Measurements from ENCODE around the gene STX2.
A peak's percentile ranks its signal among the peaks of the same experiment; 100 is the strongest.

STX2 gene

GRCh38 chr12:130747867-130748740, 90.9 kb downstream of the STX2 start:
- peak; percentile 90 for TF ChIP-seq CTCF (IDR thresholded peaks at IDR 0.05; ENCODE audit: low read depth, low read length, missing control alignments)
- H3K4me3 ChIP-seq (ENCODE audit: low read depth, low read length): no peak overlapping the region
- in situ Hi-C loops (cut with HindIII; ENCODE audit: low sequenced_read_pairs): no loop called here
- peak; percentile 27 for DNase-seq (ENCODE audit: low read depth)

- no peak for TF ChIP-seq CTCF (IDR thresholded peaks at IDR 0.05; ENCODE audit: low read depth, low read length, missing control alignments)
- in situ Hi-C loops (cut with HindIII; ENCODE audit: low sequenced_read_pairs): no loop called here
- DNase-seq (ENCODE audit: low read depth): no peak
- no peak overlapping the region for H3K4me3 ChIP-seq (ENCODE audit: low read depth, low read length)
Observed at GRCh38 chr12:130746546-130746945, 92.5 kb downstream of the STX2 start.

GRCh38 chr12:130745921-130746320, 93.1 kb downstream of the STX2 start:
- TF ChIP-seq CTCF (IDR thresholded peaks at IDR 0.05; ENCODE audit: low read depth, low read length, missing control alignments): no peak
- in situ Hi-C loops (cut with HindIII; ENCODE audit: low sequenced_read_pairs): no loop called here
- DNase-seq (ENCODE audit: low read depth): no peak
- H3K4me3 ChIP-seq (ENCODE audit: low read depth, low read length): no peak overlapping the region

- no peak for DNase-seq (ENCODE audit: low read depth)
- in situ Hi-C loops (cut with HindIII; ENCODE audit: low sequenced_read_pairs): no loop called here
- no peak for TF ChIP-seq CTCF (IDR thresholded peaks at IDR 0.05; ENCODE audit: low read depth, low read length, missing control alignments)
- H3K4me3 ChIP-seq (ENCODE audit: low read depth, low read length): no peak overlapping the region
Observed at GRCh38 chr12:130744274-130744673, 94.8 kb downstream of the STX2 start.

- no peak for DNase-seq (ENCODE audit: low read depth)
- no peak for TF ChIP-seq CTCF (IDR thresholded peaks at IDR 0.05; ENCODE audit: low read depth, low read length, missing control alignments)
- no peak overlapping the region for H3K4me3 ChIP-seq (ENCODE audit: low read depth, low read length)
- in situ Hi-C loops (cut with HindIII; ENCODE audit: low sequenced_read_pairs): no loop called here
Observed at GRCh38 chr12:130743606-130744005, 95.4 kb downstream of the STX2 start.

- TF ChIP-seq CTCF (IDR thresholded peaks at IDR 0.05; ENCODE audit: low read depth, low read length, missing control alignments): no peak
- DNase-seq (ENCODE audit: low read depth): no peak
- H3K4me3 ChIP-seq (ENCODE audit: low read depth, low read length): no peak overlapping the region
- in situ Hi-C loops (cut with HindIII; ENCODE audit: low sequenced_read_pairs): no loop called here
Observed at GRCh38 chr12:130743176-130743575, 95.9 kb downstream of the STX2 start.
